H7 (cell line): Measurements from ENCODE around the gene SPATA18. TPM values are rescaled to one million over a fixed set of nuclear protein-coding genes. Genes with fewer than 3 reads are reported as not detected.
"Not testable (repeated sequence)": the region's sequence is repeated elsewhere in the genome, so short reads cannot be mapped to it uniquely, and the experiment has no call there.

ENCODE experiments used
- DNase-seq: peaks from one replicate; pipeline ENCODE4 v3.0.0; 2012
- H3K27me3 ChIP-seq: 2 replicates; pipeline ENCODE4 v1.6.0; 2011; ENCODE audit warnings: mild to moderate bottlenecking, low read length; ENCODE audit not compliant: control insufficient read depth, insufficient read depth
- H3K36me3 ChIP-seq: replicated peaks from 2 replicates; pipeline ENCODE4 v1.5.1; 2011; ENCODE audit warnings: low read length; ENCODE audit not compliant: control insufficient read depth, insufficient read depth
- H3K4me3 ChIP-seq: 2 replicates; pipeline ENCODE4 v1.5.1; 2011; ENCODE audit warnings: low read depth, mild to moderate bottlenecking, control low read depth, low read length, moderate library complexity; ENCODE audit not compliant: insufficient read depth
- total RNA-seq: library from RNA; depleted of rRNA; stranded (reverse); fragments of >200 nt; shearing (Covaris generic); gene quantifications from 2 replicates; pipeline ENCODE4 v1.2.3, GENCODE V29; 2014

Gene SPATA18
- total RNA-seq, 1 experiment from 2014 or later = 0.10 TPM

GRCh38 chr4:52076731-52077130 lies 25.6 kb downstream of the SPATA18 start:
- H3K36me3 ChIP-seq = no peaks in the 10 kb centered on the region
- peaks cover 10% of the 10 kb centered on the region for H3K27me3 ChIP-seq
- H3K4me3 ChIP-seq = peak overlapping the region; percentile 31
- DNase-seq = peak; percentile 66

- no peak for DNase-seq
- Histone ChIP-seq H3K27me3 (peaks cover 10% of the 10 kb centered on the region), H3K36me3 (no peaks in the 10 kb centered on the region), H3K4me3 (no peak overlapping the region)
These were observed 28.6 kb downstream of the SPATA18 start for GRCh38 chr4:52079659-52080058.

- Histone ChIP-seq H3K4me3 (no peak overlapping the region), H3K36me3 (no peaks in the 10 kb centered on the region), H3K27me3 (peaks cover 6% of the 10 kb centered on the region)
- DNase-seq = no peak
These were observed 30.1 kb downstream of the SPATA18 start for GRCh38 chr4:52081216-52081615.

- not testable (repeated sequence) for H3K27me3 ChIP-seq, H3K36me3 ChIP-seq, DNase-seq, H3K4me3 ChIP-seq
These were observed 35.3 kb downstream of the SPATA18 start for GRCh38 chr4:52086425-52086824.

- no peak for DNase-seq
- Histone ChIP-seq H3K4me3 (no peak overlapping the region), H3K36me3 (no peaks in the 10 kb centered on the region), H3K27me3 (no peaks in the 10 kb centered on the region)
These were observed 40.7 kb downstream of the SPATA18 start for GRCh38 chr4:52091801-52092200.

GRCh38 chr4:52093466-52093865 lies 42.4 kb downstream of the SPATA18 start:
- no peak for DNase-seq
- Histone ChIP-seq H3K36me3 (no peaks in the 10 kb centered on the region), H3K4me3 (no peak overlapping the region), H3K27me3 (no peaks in the 10 kb centered on the region)

GRCh38 chr4:52094376-52095145 lies 43.5 kb downstream of the SPATA18 start:
- Histone ChIP-seq H3K27me3 (no peaks in the 10 kb centered on the region), H3K4me3 (no peak overlapping the region), H3K36me3 (no peaks in the 10 kb centered on the region)
- no peak for DNase-seq

- H3K4me3 ChIP-seq = no peak overlapping the region
- H3K27me3 ChIP-seq = no peaks in the 10 kb centered on the region
- DNase-seq = no peak
- no peaks in the 10 kb centered on the region for H3K36me3 ChIP-seq
These were observed 44.3 kb downstream of the SPATA18 start for GRCh38 chr4:52095374-52095773.

GRCh38 chr4:52096048-52096447 lies 44.9 kb downstream of the SPATA18 start:
- DNase-seq = no peak
- Histone ChIP-seq H3K4me3 (no peak overlapping the region), H3K27me3 (no peaks in the 10 kb centered on the region), H3K36me3 (no peaks in the 10 kb centered on the region)

- H3K27me3 ChIP-seq = no peaks in the 10 kb centered on the region
- H3K4me3 ChIP-seq = no peak overlapping the region
- no peaks in the 10 kb centered on the region for H3K36me3 ChIP-seq
- no peak for DNase-seq
These were observed 47.5 kb downstream of the SPATA18 start for GRCh38 chr4:52098618-52099017.

GRCh38 chr4:52099860-52100461 lies 48.9 kb downstream of the SPATA18 start:
- H3K27me3 ChIP-seq = no peaks in the 10 kb centered on the region
- no peaks in the 10 kb centered on the region for H3K36me3 ChIP-seq
- no peak for DNase-seq
- no peak overlapping the region for H3K4me3 ChIP-seq

- Histone ChIP-seq H3K4me3 (no peak overlapping the region), H3K36me3 (no peaks in the 10 kb centered on the region), H3K27me3 (no peaks in the 10 kb centered on the region)
- DNase-seq = no peak
These were observed 51.5 kb downstream of the SPATA18 start for GRCh38 chr4:52102587-52102986.

GRCh38 chr4:52103319-52103718 lies 52.2 kb downstream of the SPATA18 start:
- no peak overlapping the region for H3K4me3 ChIP-seq
- no peaks in the 10 kb centered on the region for H3K36me3 ChIP-seq
- peak; percentile 21 for DNase-seq
- H3K27me3 ChIP-seq = no peaks in the 10 kb centered on the region

- H3K36me3 ChIP-seq = no peaks in the 10 kb centered on the region
- no peak for DNase-seq
- H3K4me3 ChIP-seq = no peak overlapping the region
- no peaks in the 10 kb centered on the region for H3K27me3 ChIP-seq
These were observed 54.2 kb downstream of the SPATA18 start for GRCh38 chr4:52105276-52105675.

- Histone ChIP-seq H3K4me3 (no peak overlapping the region), H3K36me3 (no peaks in the 10 kb centered on the region), H3K27me3 (no peaks in the 10 kb centered on the region)
- DNase-seq = no peak
These were observed 55.1 kb downstream of the SPATA18 start for GRCh38 chr4:52106191-52106590.
